ENCODE data around the gene IL1RN. TPM values are rescaled to one million over a fixed set of nuclear protein-coding genes. Genes with fewer than 3 reads are reported as not detected.

IL1RN gene
- total RNA-seq, 1 donor from 2014 or later, result not detected

GRCh38 chr2:113160248-113160647 is 32.9 kb downstream of the IL1RN start:
- H3K79me2 ChIP-seq (ENCODE audit: insufficient read depth, low read length), result no peaks in the 10 kb centered on the region
- FAIRE-seq (no peak), DNase-seq (ENCODE audit: low read depth) (no peak)
- Mint-ChIP-seq H3K4me3 (ENCODE audit: unreplicated experiment) (no peak overlapping the region), H3K27ac (ENCODE audit: unreplicated experiment) (no peak overlapping the region), H3K36me3 (ENCODE audit: low read depth, unreplicated experiment) (no peaks in the 10 kb centered on the region), H3K9me3 (ENCODE audit: unreplicated experiment) (no peaks in the 10 kb centered on the region), H3K27me3 (ENCODE audit: low read depth, unreplicated experiment) (peaks cover 12% of the 10 kb centered on the region), H3K4me1 (ENCODE audit: low read depth, unreplicated experiment) (peaks cover 8% of the 10 kb centered on the region)
- no peak overlapping the region for H3K4me2 ChIP-seq (ENCODE audit: low read length)
- H3K27ac ChIP-seq (ENCODE audit: low read depth, low read length), result no peak overlapping the region
- H3K36me3 ChIP-seq (ENCODE audit: insufficient read depth, low read length), result no peaks in the 10 kb centered on the region
- peaks cover 4% of the 10 kb centered on the region for H4K20me1 ChIP-seq (ENCODE audit: insufficient read depth, low read length)
- peaks cover 20% of the 10 kb centered on the region for H3K4me1 ChIP-seq (ENCODE audit: insufficient read depth, low read length)
- no peak overlapping the region for H2AFZ ChIP-seq (ENCODE audit: low read depth, low read length)
- H3K9me3 ChIP-seq (ENCODE audit: insufficient read depth, low read depth, low read length), result no peaks in the 10 kb centered on the region
- TF ChIP-seq EZH2 (IDR thresholded peaks at IDR 0.05; ENCODE audit: insufficient read depth, low read length), result no peak
- TF ChIP-seq CTCF (IDR thresholded peaks at IDR 0.05; ENCODE audit: insufficient read depth, low read depth, low read length), result no peak
- no peak overlapping the region for H3K9ac ChIP-seq (ENCODE audit: low read length)
- no peaks in the 10 kb centered on the region for H3K27me3 ChIP-seq (ENCODE audit: insufficient read depth, low read length)
- no peak overlapping the region for H3K4me3 ChIP-seq (ENCODE audit: insufficient read depth, low read depth, low read length)

GRCh38 chr2:113160962-113161361 is 33.6 kb downstream of the IL1RN start:
- FAIRE-seq, result no peak

More at GRCh38 chr2:113160962-113161361, 33.6 kb downstream of the IL1RN start:
- Histone ChIP-seq H3K79me2 (ENCODE audit: insufficient read depth, low read length) (no peaks in the 10 kb centered on the region), H3K27me3 (ENCODE audit: insufficient read depth, low read length) (no peaks in the 10 kb centered on the region), H2AFZ (ENCODE audit: low read depth, low read length) (no peak overlapping the region), H3K4me2 (ENCODE audit: low read length) (no peak overlapping the region), H3K27ac (ENCODE audit: low read depth, low read length) (no peak overlapping the region), H3K4me1 (ENCODE audit: insufficient read depth, low read length) (peaks cover 20% of the 10 kb centered on the region), H4K20me1 (ENCODE audit: insufficient read depth, low read length) (peaks cover 4% of the 10 kb centered on the region), H3K9ac (ENCODE audit: low read length) (no peak overlapping the region), H3K4me3 (ENCODE audit: insufficient read depth, low read depth, low read length) (no peak overlapping the region), H3K36me3 (ENCODE audit: insufficient read depth, low read length) (no peaks in the 10 kb centered on the region), H3K9me3 (ENCODE audit: insufficient read depth, low read depth, low read length) (no peaks in the 10 kb centered on the region)
- no peaks in the 10 kb centered on the region for H3K36me3 Mint-ChIP-seq (ENCODE audit: low read depth, unreplicated experiment)
- H3K27ac Mint-ChIP-seq (ENCODE audit: unreplicated experiment), result no peak overlapping the region
- H3K4me3 Mint-ChIP-seq (ENCODE audit: unreplicated experiment), result no peak overlapping the region
- H3K4me1 Mint-ChIP-seq (ENCODE audit: low read depth, unreplicated experiment), result peaks cover 8% of the 10 kb centered on the region
- TF ChIP-seq CTCF (IDR thresholded peaks at IDR 0.05; ENCODE audit: insufficient read depth, low read depth, low read length), result no peak
- no peak for TF ChIP-seq EZH2 (IDR thresholded peaks at IDR 0.05; ENCODE audit: insufficient read depth, low read length)
- peaks cover 10% of the 10 kb centered on the region for H3K27me3 Mint-ChIP-seq (ENCODE audit: low read depth, unreplicated experiment)
- no peak for DNase-seq (ENCODE audit: low read depth)
- H3K9me3 Mint-ChIP-seq (ENCODE audit: unreplicated experiment), result no peaks in the 10 kb centered on the region
